K562 (cell line): Measurements from ENCODE around the gene TGFBR1. TPM values are rescaled to one million over a fixed set of nuclear protein-coding genes. Genes with fewer than 3 reads are reported as not detected.

Source experiments
- GTF2E2 ChIP-seq: fragments of 200-800 bp; sonication (Bioruptor generic); IDR thresholded peaks from 2 replicates; pipeline ENCODE4 v1.6.1; 2016; ENCODE audit warnings: missing genetic modification characterization, missing compliant biosample characterization
- PBX2 ChIP-seq, 2 experiments: IDR thresholded peaks in 1 of 2; conservative IDR thresholded peaks in 1 of 2; 2 replicates each; pipeline ENCODE4 v1.6.1; 2016; ENCODE audit warnings: low read depth in 2 of 2, mild to moderate bottlenecking in 1 of 2, missing compliant biosample characterization in 1 of 2, missing genetic modification characterization in 1 of 2, moderate library complexity in 1 of 2
- polyA plus RNA-seq, 8 experiments: library from polyadenylated mRNA; depleted of rRNA in 4 of 8; stranded (reverse) in 5 of 8; unstranded in 3 of 8; fragments of >200 nt; fragmentation: Nextera tagmentation in 2 of 8; fragmentation: Illumina TruSeq in 1 of 8; extraction: Ambion mirVana in 2 of 8; extraction: Trizol in 1 of 8; gene quantifications; 2 replicates each; pipeline versions ENCODE4 v1.2.1 to v1.2.3, GENCODE V29; 2011 to 2014; ENCODE audit warnings: inconsistent platforms in 1 of 8, missing spikeins in 1 of 8
- small RNA-seq: library from RNA; depleted of rRNA; stranded (forward); fragments of <200 nt; gene quantifications from one replicate; pipeline ENCODE3, GENCODE V24; 2014
- total RNA-seq, 7 experiments: library from RNA; depleted of rRNA in 6 of 7; stranded (reverse); fragments of >200 nt in 6 of 7; fragmentation: Illumina TruSeq in 2 of 7; extraction: Trizol in 2 of 7; gene quantifications; 2 replicates each; pipeline versions ENCODE4 v1.2.1 to v1.2.3, GENCODE V29; 2011 to 2021; ENCODE audit warnings: low replicate concordance in 1 of 7

The TGFBR1 gene
- total and polyA plus RNA-seq, 9 of the 15 experiments (the other 6 are each of a cell fraction or from before 2014, with no cell fraction given) = 15.5 to 62.4 (median 42.7) TPM

GRCh38 chr9:99201603-99202002 lies 96.7 kb downstream of the TGFBR1 start (continued):
- no peak for TF ChIP-seq PBX2 (CRISPR knock-in tag; IDR thresholded peaks at IDR 0.05; ENCODE audit: low read depth)
- TF ChIP-seq PBX2 (tag; conservative IDR thresholded peaks at IDR 0.05; ENCODE audit: low read depth) = peak; percentile 66; the same call in 1 of the 2 replicates
- TF ChIP-seq GTF2E2 (tag) = no peak

Small RNA genes within 50 kb of the gene (small RNA-seq; reads per million reads assigned to genes)
- gene RN7SL794P (not detected), gene RNA5SP290 (0.33 reads per million)

Other genes starting within 250 kb of the TGFBR1 start
- 3.5 and 3.9 TPM in 2 replicates for gene COL15A1, start 161.2 kb upstream of the TGFBR1 start, total RNA-seq (2014; rRNA removed)
- gene COL15A1, start 161.2 kb upstream of the TGFBR1 start, total RNA-seq (2014; rRNA removed; fragmentation: Illumina TruSeq; extraction: Trizol) = 2.0 and 2.3 TPM in 2 replicates
- gene COL15A1, start 161.2 kb upstream of the TGFBR1 start, total RNA-seq (2015; rRNA removed; fragmentation: Illumina TruSeq; extraction: Trizol) = 3.0 and 3.2 TPM in 2 replicates
- gene COL15A1, start 161.2 kb upstream of the TGFBR1 start, total RNA-seq (2021) = 4.9 and 5.1 TPM in 2 replicates
- gene COL15A1, start 161.2 kb upstream of the TGFBR1 start, polyA plus RNA-seq (2011; rRNA removed) = 0.72 and 1.7 TPM in 2 replicates
- gene COL15A1, start 161.2 kb upstream of the TGFBR1 start, polyA plus RNA-seq (2014; fragmentation: Illumina TruSeq; extraction: Trizol) = 3.2 TPM in 2 replicates
- under 1 TPM; 0.46 to 0.68 TPM for gene COL15A1, start 161.2 kb upstream of the TGFBR1 start, polyA plus RNA-seq (2014; fragmentation: Nextera tagmentation; extraction: Ambion mirVana)
- 2.6 TPM in 2 replicates for gene COL15A1, start 161.2 kb upstream of the TGFBR1 start, polyA plus RNA-seq (2014; rRNA removed)
- gene ALG2, start 116.8 kb downstream of the TGFBR1 start, total RNA-seq (2014; rRNA removed) = 17.8 and 20.6 TPM in 2 replicates
- gene ALG2, start 116.8 kb downstream of the TGFBR1 start, total RNA-seq (2014; rRNA removed; fragmentation: Illumina TruSeq; extraction: Trizol) = 24.3 and 24.7 TPM in 2 replicates
- 23.8 and 25.2 TPM in 2 replicates for gene ALG2, start 116.8 kb downstream of the TGFBR1 start, total RNA-seq (2015; rRNA removed; fragmentation: Illumina TruSeq; extraction: Trizol)
- gene ALG2, start 116.8 kb downstream of the TGFBR1 start, total RNA-seq (2021) = 17.2 and 18.2 TPM in 2 replicates
- gene ALG2, start 116.8 kb downstream of the TGFBR1 start, polyA plus RNA-seq (2011; rRNA removed) = 41.9 and 44.4 TPM in 2 replicates
- 23.7 and 28.7 TPM in 2 replicates for gene ALG2, start 116.8 kb downstream of the TGFBR1 start, polyA plus RNA-seq (2014; fragmentation: Illumina TruSeq; extraction: Trizol)
- 1 to 10 TPM; 4.9 to 7.3 TPM for gene ALG2, start 116.8 kb downstream of the TGFBR1 start, polyA plus RNA-seq (2014; fragmentation: Nextera tagmentation; extraction: Ambion mirVana)
- 18.1 and 20.2 TPM in 2 replicates for gene ALG2, start 116.8 kb downstream of the TGFBR1 start, polyA plus RNA-seq (2014; rRNA removed)
- 147 and 158 TPM in 2 replicates for gene SEC61B, start 117.2 kb downstream of the TGFBR1 start, total RNA-seq (2014; rRNA removed)
- 166 and 177 TPM in 2 replicates for gene SEC61B, start 117.2 kb downstream of the TGFBR1 start, total RNA-seq (2014; rRNA removed; fragmentation: Illumina TruSeq; extraction: Trizol)
- gene SEC61B, start 117.2 kb downstream of the TGFBR1 start, total RNA-seq (2015; rRNA removed; fragmentation: Illumina TruSeq; extraction: Trizol) = 218 and 221 TPM in 2 replicates
- gene SEC61B, start 117.2 kb downstream of the TGFBR1 start, total RNA-seq (2021) = 172 and 185 TPM in 2 replicates
- gene SEC61B, start 117.2 kb downstream of the TGFBR1 start, polyA plus RNA-seq (2011; rRNA removed) = 168 and 177 TPM in 2 replicates
- 214 and 271 TPM in 2 replicates for gene SEC61B, start 117.2 kb downstream of the TGFBR1 start, polyA plus RNA-seq (2014; fragmentation: Illumina TruSeq; extraction: Trizol)
- 100 to 1,000 TPM in 1 of 2 experiments, 10 to 100 TPM in 1; 57.8 to 107 TPM for gene SEC61B, start 117.2 kb downstream of the TGFBR1 start, polyA plus RNA-seq (2014; fragmentation: Nextera tagmentation; extraction: Ambion mirVana)
- gene SEC61B, start 117.2 kb downstream of the TGFBR1 start, polyA plus RNA-seq (2014; rRNA removed) = 213 and 262 TPM in 2 replicates